Right hindlimb (tissue), 1 donor: Measurements from ENCODE around the gene TOM1L2.

Experiments used
- DNase-seq: peaks from one replicate; pipeline ENCODE4 v3.0.0-alpha.2; 2018

TOM1L2 gene

GRCh38 chr17:17798010-17798556, 174.1 kb downstream of the TOM1L2 start:
- no peak for DNase-seq

GRCh38 chr17:17797119-17797809, 174.9 kb downstream of the TOM1L2 start:
- no peak for DNase-seq

GRCh38 chr17:17796787-17797061, 175.5 kb downstream of the TOM1L2 start:
- no peak for DNase-seq

GRCh38 chr17:17795946-17796786, 176.0 kb downstream of the TOM1L2 start:
- no peak for DNase-seq

- DNase-seq: no peak
Observed at GRCh38 chr17:17795296-17795695, 176.9 kb downstream of the TOM1L2 start.

- DNase-seq: no peak
Observed at GRCh38 chr17:17794382-17794781, 177.8 kb downstream of the TOM1L2 start.
